22Rv1 (cell line): ENCODE data around the gene BDP1.

ENCODE experiments used
- H3K27ac ChIP-seq: fragments of 450-650 bp; 2 replicates; pipeline ENCODE4 v1.5.1; 2017
- ZFX ChIP-seq: fragments of 450-650 bp; IDR thresholded peaks from 2 replicates; pipeline ENCODE4 v1.6.1; 2017; ENCODE audit warnings: antibody characterized with exemption, borderline replicate concordance
- TF ChIP-seq, protein P1 (sequence below): fragments of 450-650 bp; IDR thresholded peaks from 2 replicates; pipeline ENCODE4 v1.5.1; 2017; ENCODE audit warnings: mild to moderate bottlenecking

BDP1 gene

DNA sequence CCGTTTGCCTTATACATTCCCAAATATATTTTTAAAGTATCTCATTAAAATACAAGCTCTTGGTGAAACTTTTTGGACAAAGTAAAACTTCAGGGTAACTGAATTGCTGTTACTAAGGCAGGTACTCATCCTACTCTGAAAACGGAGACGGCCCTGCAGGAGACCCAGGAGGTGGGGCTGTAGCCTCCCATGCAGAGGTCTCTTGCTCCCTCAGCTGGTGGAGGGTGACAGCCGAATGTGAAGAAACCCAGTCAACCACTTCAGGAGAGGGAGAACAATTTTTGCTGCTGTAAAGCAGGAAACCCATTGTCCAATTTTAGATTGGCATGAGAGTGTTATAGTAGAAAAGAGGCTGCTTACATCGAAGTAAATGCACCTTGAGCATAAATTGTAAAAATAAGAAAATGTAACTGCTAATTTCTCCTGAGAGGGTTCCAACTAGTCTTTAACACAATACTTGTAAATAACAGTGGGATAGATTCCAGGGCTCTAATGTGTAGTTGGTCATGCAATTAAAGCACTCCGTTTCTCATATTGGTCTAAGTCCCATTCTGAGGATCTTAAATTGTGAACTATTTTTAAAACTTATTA, 8.1 kb upstream of the BDP1 start:
- peak overlapping the region; percentile 76 for H3K27ac ChIP-seq
- TF ChIP-seq, protein P1, sequence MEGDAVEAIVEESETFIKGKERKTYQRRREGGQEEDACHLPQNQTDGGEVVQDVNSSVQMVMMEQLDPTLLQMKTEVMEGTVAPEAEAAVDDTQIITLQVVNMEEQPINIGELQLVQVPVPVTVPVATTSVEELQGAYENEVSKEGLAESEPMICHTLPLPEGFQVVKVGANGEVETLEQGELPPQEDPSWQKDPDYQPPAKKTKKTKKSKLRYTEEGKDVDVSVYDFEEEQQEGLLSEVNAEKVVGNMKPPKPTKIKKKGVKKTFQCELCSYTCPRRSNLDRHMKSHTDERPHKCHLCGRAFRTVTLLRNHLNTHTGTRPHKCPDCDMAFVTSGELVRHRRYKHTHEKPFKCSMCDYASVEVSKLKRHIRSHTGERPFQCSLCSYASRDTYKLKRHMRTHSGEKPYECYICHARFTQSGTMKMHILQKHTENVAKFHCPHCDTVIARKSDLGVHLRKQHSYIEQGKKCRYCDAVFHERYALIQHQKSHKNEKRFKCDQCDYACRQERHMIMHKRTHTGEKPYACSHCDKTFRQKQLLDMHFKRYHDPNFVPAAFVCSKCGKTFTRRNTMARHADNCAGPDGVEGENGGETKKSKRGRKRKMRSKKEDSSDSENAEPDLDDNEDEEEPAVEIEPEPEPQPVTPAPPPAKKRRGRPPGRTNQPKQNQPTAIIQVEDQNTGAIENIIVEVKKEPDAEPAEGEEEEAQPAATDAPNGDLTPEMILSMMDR: peak; percentile 67

GRCh38 chr5:71452876-71453275, 2.6 kb upstream of the BDP1 start:
- TF ChIP-seq, protein P1: no peak
- no peak for TF ChIP-seq ZFX
- no peak overlapping the region for H3K27ac ChIP-seq

- TF ChIP-seq, protein P1: no peak
- TF ChIP-seq ZFX: no peak
- H3K27ac ChIP-seq: peak overlapping the region; percentile 95
These were observed 538 bp upstream of the BDP1 start for GRCh38 chr5:71454913-71455312.

- peak overlapping the region; percentile 95 for H3K27ac ChIP-seq
- TF ChIP-seq, protein P1: no peak; the same call in 1 of the 2 replicates
- TF ChIP-seq ZFX: no peak
These were observed 902 bp downstream of the BDP1 start for GRCh38 chr5:71456362-71456743.

DNA sequence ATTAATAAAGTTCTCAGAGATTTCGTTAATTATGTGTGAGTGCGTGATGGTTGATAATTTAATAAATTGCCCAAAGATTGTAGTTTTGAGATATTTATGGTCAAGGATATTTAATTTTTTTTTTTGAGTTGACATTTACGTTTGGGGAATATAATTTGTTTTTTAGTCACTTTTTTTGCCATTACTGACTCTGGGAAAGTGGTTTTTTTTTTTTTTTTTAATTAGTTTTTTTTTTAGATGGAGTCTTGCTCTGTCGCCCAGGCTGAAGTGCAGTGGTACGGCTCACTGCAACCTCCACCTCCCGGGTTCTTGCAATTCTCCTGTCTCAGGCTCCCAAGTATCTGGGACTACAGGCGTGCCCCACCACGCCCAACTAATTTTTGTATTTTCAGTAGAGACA, 1.7 kb downstream of the BDP1 start:
- TF ChIP-seq ZFX: no peak
- TF ChIP-seq, protein P1: no peak

DNA sequence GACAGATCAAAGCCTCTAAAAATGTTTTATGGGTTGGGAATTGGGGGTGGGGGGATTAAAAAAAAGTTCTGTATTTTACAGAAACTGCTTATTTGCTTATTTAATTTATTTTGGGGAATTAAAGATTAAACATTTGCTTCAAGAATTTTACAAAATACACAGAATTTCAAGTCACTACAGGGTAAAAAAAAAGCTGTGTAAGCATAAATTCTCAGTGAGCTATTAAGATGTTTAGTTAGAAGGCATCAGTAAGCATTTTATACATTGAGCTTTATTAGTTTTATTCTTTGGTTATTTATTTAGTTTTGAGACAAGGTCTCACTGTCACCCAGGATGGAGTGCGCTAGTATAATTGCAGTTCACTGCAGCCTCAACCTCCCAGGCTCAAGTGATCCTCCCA, 5.2 kb downstream of the BDP1 start:
- no peak for TF ChIP-seq ZFX
- TF ChIP-seq, protein P1: no peak
- H3K27ac ChIP-seq: peak overlapping the region; percentile 13; the same call in 1 of the 2 replicates

More for the DNA sequence above, 1.7 kb downstream of the BDP1 start:
- peak overlapping the region; percentile 95 for H3K27ac ChIP-seq

GRCh38 chr5:71461360-71461759, 5.9 kb downstream of the BDP1 start:
- TF ChIP-seq ZFX: no peak
- TF ChIP-seq, protein P1: no peak
- peak overlapping the region; percentile 13; the same call in 1 of the 2 replicates for H3K27ac ChIP-seq
